GM12878 (cell line): Measurements from ENCODE around the gene APOM. TPM values are rescaled to one million over a fixed set of nuclear protein-coding genes. Genes with fewer than 3 reads are reported as not detected.
A peak's percentile ranks its signal among the peaks of the same experiment; 100 is the strongest.

Experiments used
- ATAC-seq: fragments of 200-7000 bp; cut with Tn5 transposase; 3 replicates; pipeline ENCODE4 v1.9.1; 2020; ENCODE audit warnings: mild to moderate bottlenecking, moderate library complexity
- BruUV-seq: library from RNA; stranded (reverse); fragments of 400-500 nt; replicated peaks from 2 replicates; lab custom pipeline; 2021; lab: Mats Ljungman, UMichigan
- CTCF ChIA-PET: fragments of 300-600 bp; sonication (Branson Sonifier 250); formaldehyde crosslinking; extraction: SDS; loops from one replicate; lab custom pipeline; 2021; ENCODE audit warnings: inconsistent platforms; lab: Yijun Ruan, JAX
- POLR2A ChIA-PET: fragments of 350-600 bp; formaldehyde crosslinking; extraction: SDS; loops from one replicate; lab custom pipeline; 2021; ENCODE audit warnings: inconsistent platforms; lab: Charles Lee
- RAD21 ChIA-PET: fragments of 300-600 bp; sonication (Branson Sonifier 250); formaldehyde crosslinking; loops from one replicate; lab custom pipeline; 2023; ENCODE audit warnings: antibody characterized with exemption; ENCODE audit not compliant: unreplicated experiment; lab: Charles Lee
- SMC1A ChIA-PET: fragments of 300-600 bp; sonication (Branson Sonifier 250); formaldehyde crosslinking; loops from one replicate; lab custom pipeline; 2023; ENCODE audit not compliant: unreplicated experiment, uncharacterized antibody; lab: Charles Lee
- DNase-seq: peaks from one replicate; pipeline ENCODE4 v3.0.0-alpha.2; 2011; ENCODE audit warnings: low read depth, low spot score
- FAIRE-seq: peaks from 3 replicates; lab custom pipeline; 2011; peaks lifted over from hg19 to GRCh38; lab: Jason Lieb, UNC
- H2AFZ ChIP-seq: 2 replicates; pipeline ENCODE4 v1.6.0; 2011; ENCODE audit warnings: low read depth, low read length, control low read depth; ENCODE audit not compliant: control insufficient read depth
- H3K27ac ChIP-seq: 2 replicates; pipeline ENCODE4 v1.5.1; 2011; ENCODE audit warnings: control low read depth; ENCODE audit not compliant: control insufficient read depth, insufficient read depth
- H3K27me3 ChIP-seq, 2 experiments: replicated peaks in 1 of 2; 2 replicates each; pipeline versions ENCODE4 v1.6.0 to v1.6.1; 2011; ENCODE audit warnings: low read length in 1 of 2; ENCODE audit not compliant: control insufficient read depth in 2 of 2, insufficient read depth in 2 of 2
- H3K36me3 ChIP-seq, 2 experiments: 2 replicates each; pipeline ENCODE4 v1.5.1; 2011; ENCODE audit warnings: low read length in 1 of 2; ENCODE audit not compliant: control insufficient read depth in 2 of 2, insufficient read depth in 2 of 2
- H3K4me1 ChIP-seq: 2 replicates; pipeline ENCODE4 v1.6.1; 2011; ENCODE audit warnings: mild to moderate bottlenecking, low read length, moderate library complexity, mixed read lengths; ENCODE audit not compliant: control insufficient read depth, insufficient read depth
- H3K4me2 ChIP-seq: 2 replicates; pipeline ENCODE4 v1.6.0; 2011; ENCODE audit warnings: control low read depth; ENCODE audit not compliant: control insufficient read depth, insufficient read depth
- H3K4me3 ChIP-seq: fragments of 200-600 bp; sonication (generic); 2 replicates; pipeline ENCODE4 v1.5.1; 2016
- H3K79me2 ChIP-seq: 2 replicates; pipeline ENCODE4 v1.6.0; 2011; ENCODE audit warnings: low read length; ENCODE audit not compliant: control insufficient read depth, insufficient read depth
- H3K9ac ChIP-seq: 2 replicates; pipeline ENCODE4 v1.8.0; 2011; ENCODE audit warnings: low read length, control low read depth, mixed read lengths; ENCODE audit not compliant: control insufficient read depth, insufficient read depth
- H3K9me3 ChIP-seq: replicated peaks from 3 replicates; pipeline ENCODE4 v1.5.1; 2011; ENCODE audit warnings: mild to moderate bottlenecking, low read length; ENCODE audit not compliant: control insufficient read depth, insufficient read depth
- H4K20me1 ChIP-seq: 2 replicates; pipeline ENCODE4 v1.6.0; 2011; ENCODE audit not compliant: control insufficient read depth, insufficient read depth
- CBFB ChIP-seq: IDR thresholded peaks from 2 replicates; pipeline ENCODE4 v1.6.1; 2016; ENCODE audit warnings: antibody characterized with exemption, low read depth
- CREB1 ChIP-seq: IDR thresholded peaks from 2 replicates; pipeline ENCODE4 v1.6.1; 2012; ENCODE audit warnings: low read depth, mild to moderate bottlenecking, inconsistent platforms
- DPF2 ChIP-seq: fragments of 450-650 bp; IDR thresholded peaks from 2 replicates; pipeline ENCODE4 v1.6.1; 2017; ENCODE audit warnings: mild to moderate bottlenecking
- EED ChIP-seq: sonication (generic); IDR thresholded peaks from 2 replicates; pipeline ENCODE4 v1.6.1; 2016; ENCODE audit warnings: antibody characterized with exemption, low read depth
- HDGF ChIP-seq: fragments of 450-650 bp; IDR thresholded peaks from 2 replicates; pipeline ENCODE4 v1.6.1; 2016; ENCODE audit warnings: antibody characterized with exemption
- IKZF1 ChIP-seq: fragments of 450-650 bp; conservative IDR thresholded peaks from 2 replicates; pipeline ENCODE4 v1.6.1; 2017; ENCODE audit warnings: antibody characterized with exemption, mild to moderate bottlenecking
- IKZF2 ChIP-seq, 2 experiments: fragments of 450-650 bp; IDR thresholded peaks; 2 replicates each; pipeline ENCODE4 v1.6.1; 2017; ENCODE audit warnings: mild to moderate bottlenecking in 2 of 2, moderate library complexity in 2 of 2
- KAT2A ChIP-seq: conservative IDR thresholded peaks from 2 replicates; pipeline ENCODE4 v1.6.1; 2011; ENCODE audit warnings: low read depth, low read length; ENCODE audit not compliant: control insufficient read depth
- MTA2 ChIP-seq: fragments of 450-650 bp; IDR thresholded peaks from 2 replicates; pipeline ENCODE4 v1.6.1; 2016; ENCODE audit warnings: low read depth, mild to moderate bottlenecking, moderate library complexity
- MTA3 ChIP-seq: IDR thresholded peaks from 2 replicates; pipeline ENCODE4 v1.6.1; 2012; ENCODE audit warnings: low read length, inconsistent platforms, borderline replicate concordance
- SIN3A ChIP-seq: IDR thresholded peaks from 2 replicates; pipeline ENCODE4 v1.6.1; 2012; ENCODE audit warnings: low read depth, low read length, improper control_type of control experiment
- SUZ12 ChIP-seq: fragments of 200-600 bp; sonication (generic); IDR thresholded peaks from one replicate; pipeline ENCODE4 v1.6.1; 2018; ENCODE audit warnings: antibody characterized with exemption, mild to moderate bottlenecking; ENCODE audit not compliant: unreplicated experiment
- WRNIP1 ChIP-seq: IDR thresholded peaks from 2 replicates; pipeline ENCODE4 v1.6.1; 2011; ENCODE audit warnings: low read depth, low read length, improper control_type of control experiment, borderline replicate concordance
- YBX1 ChIP-seq: fragments of 450-650 bp; IDR thresholded peaks from 2 replicates; pipeline ENCODE4 v1.6.1; 2016; ENCODE audit warnings: antibody characterized with exemption
- ZBTB33 ChIP-seq: fragments of 450-650 bp; IDR thresholded peaks from 2 replicates; pipeline ENCODE4 v1.6.1; 2017; ENCODE audit warnings: mild to moderate bottlenecking
- ZNF622 ChIP-seq: fragments of 450-650 bp; IDR thresholded peaks from 2 replicates; pipeline ENCODE4 v1.6.1; 2017; ENCODE audit warnings: mild to moderate bottlenecking, inconsistent platforms
- whole genome bisulfite sequencing: methylation state at CpG from one replicate; pipeline ENCODE4 v1.1.6; 2016; ENCODE audit warnings: low lambda C conversion rate; ENCODE audit not compliant: insufficient replicate concordance, insufficient coverage; ENCODE audit errors: missing lambda C conversion rate; 5-methylcytosine and 5-hydroxymethylcytosine counted together
- in situ Hi-C: fragments of 300-500 bp; cut with MboI; formaldehyde crosslinking; loops from 9 replicates; pipeline ENCODE4 v1.14.3; 2018; ENCODE audit warnings: mixed read lengths
- intact Hi-C: fragments of 100-400 bp; cut with micrococcal nuclease; formaldehyde crosslinking; loops from one replicate; pipeline ENCODE4 v1.14.2; 2022; ENCODE audit not compliant: unreplicated experiment
- polyA plus RNA-seq, 11 experiments: library from polyadenylated mRNA; depleted of rRNA in 4 of 11; unstranded in 6 of 11; stranded (reverse) in 5 of 11; fragments of >200 nt; fragmentation: Nextera tagmentation in 4 of 11; fragmentation: Illumina TruSeq in 1 of 11; extraction: Ambion mirVana in 4 of 11; extraction: Trizol in 1 of 11; gene quantifications; 1 replicate in 1 of 11; 2 replicates in 10 of 11; pipeline versions ENCODE4 v1.2.1 to v1.2.3, GENCODE V29; 2011 to 2016; ENCODE audit warnings: inconsistent platforms in 2 of 11, missing spikeins in 2 of 11, low read depth in 1 of 11
- total RNA-seq, 4 experiments: library from RNA; depleted of rRNA in 3 of 4; stranded (reverse); fragments of >200 nt in 3 of 4; fragmentation: Illumina TruSeq in 1 of 4; extraction: Trizol in 1 of 4; gene quantifications; 2 replicates each; pipeline versions ENCODE4 v1.2.1 to v1.2.3, GENCODE V29; 2013 to 2021
- TF ChIP-seq, protein P1 (sequence below): fragments of 450-650 bp; formaldehyde crosslinking; IDR thresholded peaks from 2 replicates; pipeline ENCODE4 v1.5.0; 2022; ENCODE audit warnings: mild to moderate bottlenecking, missing genetic modification characterization

APOM gene
- total and polyA plus RNA-seq, 10 of the 15 experiments (the other 5 are each of a cell fraction or from before 2014, with no cell fraction given) = 4.0 to 14.1 (median 7.1) TPM

GRCh38 chr6:31614075-31614619, 41.5 kb upstream of the APOM start (continued):
- no peak for TF ChIP-seq SUZ12
- TF ChIP-seq CBFB = no peak
- TF ChIP-seq CREB1 = no peak
- TF ChIP-seq KAT2A = no peak

DNA sequence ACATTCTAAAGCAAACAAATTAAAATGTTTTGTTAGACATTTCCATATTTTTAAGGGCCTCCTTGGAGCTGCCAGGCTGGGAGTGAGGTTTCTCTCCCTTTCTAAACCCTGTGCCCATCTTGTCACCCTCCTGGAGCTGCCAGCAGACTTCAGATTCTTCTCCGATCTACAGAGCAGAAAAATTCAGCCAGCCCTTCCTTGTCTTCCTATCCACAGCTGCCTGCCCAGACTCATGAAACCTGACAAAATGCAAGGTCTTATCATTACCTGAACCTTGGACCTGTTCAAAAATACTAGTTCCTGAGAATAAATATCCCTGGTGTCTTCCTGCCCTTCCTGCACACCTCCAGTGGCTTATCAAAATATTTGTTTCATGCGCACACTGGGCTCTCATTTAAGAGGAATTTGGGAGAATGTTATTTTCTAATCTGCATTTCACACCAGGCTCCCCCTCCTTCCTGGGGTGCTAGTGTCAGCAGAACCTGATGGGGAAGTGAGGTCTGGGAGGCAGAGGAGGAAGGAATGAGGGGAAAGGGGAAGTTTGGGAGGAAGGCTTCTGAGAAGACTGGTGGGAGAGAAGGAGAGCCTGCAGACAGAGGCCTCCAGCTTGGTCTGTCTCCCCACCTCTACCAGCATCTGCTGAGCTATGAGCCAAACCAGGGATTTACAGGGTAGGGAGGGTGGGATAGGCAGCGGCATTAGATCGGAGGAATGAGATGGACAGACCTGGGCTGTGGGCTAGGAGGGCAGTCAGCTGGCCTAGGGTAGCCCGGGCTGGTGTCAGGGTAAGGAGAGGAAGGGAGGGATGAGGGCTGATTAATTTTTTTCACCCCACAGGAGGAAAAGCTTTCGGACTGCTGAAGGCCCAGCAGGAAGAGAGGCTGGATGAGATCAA, 40.8 kb upstream of the APOM start, which contains the start of gene AIF1:
Gene AIF1, plus strand, starts transcription at position 551 of the 895 bp plus-strand sequence. Its CDS starts 96 bp downstream, at position 647.
- H3K4me1 ChIP-seq = peaks cover 29% of the 10 kb centered on the region
- H2AFZ ChIP-seq = peak within 1 kb of the TSS; percentile 81
- SMC1A ChIA-PET = interaction anchor here (0.8 to 9.6 kb wide), 11 partner anchors 17 to 69 kb away, joined by 3 to 78 read pairs (median 4); partner anchors contain the start of genes ATP6V1G2, NCR3 and NFKBIL1
- intact Hi-C loops (loop anchor here (5.0 kb wide), 1 partner anchor 118 kb away; the partner anchor contains the start of gene MICB), in situ Hi-C loops (no loop called here)
- CTCF ChIA-PET = interaction anchor here (1.5 to 10.5 kb wide), 4 partner anchors 16 to 123 kb away, joined by 3 to 95 read pairs (median 11); no protein-coding TSS in a partner anchor
- H3K9me3 ChIP-seq = no peaks in the 10 kb centered on the region
- H3K27me3 ChIP-seq = no peaks in the 10 kb centered on the region
- POLR2A ChIA-PET = interaction anchor here (0.5 to 3.4 kb wide), 11 partner anchors 16 to 306 kb away, joined by 3 to 19 read pairs (median 4); partner anchors contain the start of genes C6orf47 and NCR3
- H4K20me1 ChIP-seq = no peaks in the 10 kb centered on the region
- 61% methylated on average over 6 of the region's 6 CpGs for WGBS
- BruUV-seq = no TSS peak
- H3K9ac ChIP-seq = peak within 1 kb of the TSS; percentile 78
- peak within 1 kb of the TSS; percentile 69 for H3K4me3 ChIP-seq
- ATAC-seq (peak; percentile 61), DNase-seq (no peak), FAIRE-seq (no peak)
- peak within 1 kb of the TSS; percentile 96 for H3K4me2 ChIP-seq
- no peaks in the 10 kb centered on the region for H3K36me3 ChIP-seq
- H3K79me2 ChIP-seq = peaks cover 9% of the 10 kb centered on the region
- RAD21 ChIA-PET = interaction anchor here (0.7 to 3.8 kb wide), 7 partner anchors 17 to 123 kb away, joined by 3 to 27 read pairs (median 3); partner anchors contain the start of genes C6orf47, GPANK1 and LTB
- peak within 1 kb of the TSS; percentile 93 for H3K27ac ChIP-seq
- no peak for TF ChIP-seq ZNF622
- TF ChIP-seq IKZF1 = peak; percentile 49
- peak; percentile 54; the same call in 1 of the 2 replicates for TF ChIP-seq DPF2
- TF ChIP-seq IKZF2 (IDR thresholded peaks at IDR 0.05) = peak; percentile 52 to 56; a peak in 3 of 4 replicates
- TF ChIP-seq WRNIP1 = no peak
- peak; percentile 75 for TF ChIP-seq HDGF
- peak; percentile 48 for TF ChIP-seq EED
- no peak for TF ChIP-seq YBX1
- TF ChIP-seq MTA3 = 0 out of 2 replicates have a peak, but pooled peaks have one; percentile 28
- TF ChIP-seq, protein P1, sequence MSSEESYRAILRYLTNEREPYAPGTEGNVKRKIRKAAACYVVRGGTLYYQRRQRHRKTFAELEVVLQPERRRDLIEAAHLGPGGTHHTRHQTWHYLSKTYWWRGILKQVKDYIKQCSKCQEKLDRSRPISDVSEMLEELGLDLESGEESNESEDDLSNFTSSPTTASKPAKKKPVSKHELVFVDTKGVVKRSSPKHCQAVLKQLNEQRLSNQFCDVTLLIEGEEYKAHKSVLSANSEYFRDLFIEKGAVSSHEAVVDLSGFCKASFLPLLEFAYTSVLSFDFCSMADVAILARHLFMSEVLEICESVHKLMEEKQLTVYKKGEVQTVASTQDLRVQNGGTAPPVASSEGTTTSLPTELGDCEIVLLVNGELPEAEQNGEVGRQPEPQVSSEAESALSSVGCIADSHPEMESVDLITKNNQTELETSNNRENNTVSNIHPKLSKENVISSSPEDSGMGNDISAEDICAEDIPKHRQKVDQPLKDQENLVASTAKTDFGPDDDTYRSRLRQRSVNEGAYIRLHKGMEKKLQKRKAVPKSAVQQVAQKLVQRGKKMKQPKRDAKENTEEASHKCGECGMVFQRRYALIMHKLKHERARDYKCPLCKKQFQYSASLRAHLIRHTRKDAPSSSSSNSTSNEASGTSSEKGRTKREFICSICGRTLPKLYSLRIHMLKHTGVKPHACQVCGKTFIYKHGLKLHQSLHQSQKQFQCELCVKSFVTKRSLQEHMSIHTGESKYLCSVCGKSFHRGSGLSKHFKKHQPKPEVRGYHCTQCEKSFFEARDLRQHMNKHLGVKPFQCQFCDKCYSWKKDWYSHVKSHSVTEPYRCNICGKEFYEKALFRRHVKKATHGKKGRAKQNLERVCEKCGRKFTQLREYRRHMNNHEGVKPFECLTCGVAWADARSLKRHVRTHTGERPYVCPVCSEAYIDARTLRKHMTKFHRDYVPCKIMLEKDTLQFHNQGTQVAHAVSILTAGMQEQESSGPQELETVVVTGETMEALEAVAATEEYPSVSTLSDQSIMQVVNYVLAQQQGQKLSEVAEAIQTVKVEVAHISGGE (CRISPR knock-in tag) = no peak
- no peak for TF ChIP-seq ZBTB33
- peak; percentile 41; the same call in 1 of the 2 replicates for TF ChIP-seq MTA2
- TF ChIP-seq SIN3A = no peak
